Measurements from ENCODE around the gene LRCOL1. TPM values are rescaled to one million over a fixed set of nuclear protein-coding genes. Genes with fewer than 3 reads are reported as not detected.

LRCOL1 gene
- total RNA-seq, 1 donor from 2014 or later = not detected

- H3K4me3 ChIP-seq (ENCODE audit: low read depth, low read length) = no peak overlapping the region
- DNase-seq (ENCODE audit: low read depth) (peak; percentile 44), FAIRE-seq (peak; percentile 93)
- H3K36me3 ChIP-seq (ENCODE audit: control insufficient read depth, insufficient read depth, low read length) = peaks cover 16% of the 10 kb centered on the region
- peak; percentile 92 for TF ChIP-seq CTCF (IDR thresholded peaks at IDR 0.05; ENCODE audit: insufficient read depth, low read length, severe bottlenecking)
- no peaks in the 10 kb centered on the region for H3K27me3 ChIP-seq (ENCODE audit: control insufficient read depth, insufficient read depth, low read length)
Measured at GRCh38 chr12:132638541-132639408, 28.4 kb upstream of the LRCOL1 start.

GRCh38 chr12:132637811-132638210, 27.4 kb upstream of the LRCOL1 start:
- Histone ChIP-seq H3K36me3 (ENCODE audit: control insufficient read depth, insufficient read depth, low read length) (peaks cover 13% of the 10 kb centered on the region), H3K4me3 (ENCODE audit: low read depth, low read length) (no peak overlapping the region), H3K27me3 (ENCODE audit: control insufficient read depth, insufficient read depth, low read length) (no peaks in the 10 kb centered on the region)
- TF ChIP-seq CTCF (IDR thresholded peaks at IDR 0.05; ENCODE audit: insufficient read depth, low read length, severe bottlenecking) = no peak
- FAIRE-seq (no peak), DNase-seq (ENCODE audit: low read depth) (no peak)

GRCh38 chr12:132635076-132635955, 24.9 kb upstream of the LRCOL1 start:
- no peak for DNase-seq (ENCODE audit: low read depth)
- Histone ChIP-seq H3K27me3 (ENCODE audit: control insufficient read depth, insufficient read depth, low read length) (no peaks in the 10 kb centered on the region), H3K4me3 (ENCODE audit: low read depth, low read length) (no peak overlapping the region), H3K36me3 (ENCODE audit: control insufficient read depth, insufficient read depth, low read length) (peaks cover 10% of the 10 kb centered on the region)
- TF ChIP-seq CTCF (IDR thresholded peaks at IDR 0.05; ENCODE audit: insufficient read depth, low read length, severe bottlenecking) = no peak
- peak; percentile 90 for FAIRE-seq

- DNase-seq (ENCODE audit: low read depth) = no peak
- Histone ChIP-seq H3K27me3 (ENCODE audit: control insufficient read depth, insufficient read depth, low read length) (no peaks in the 10 kb centered on the region), H3K36me3 (ENCODE audit: control insufficient read depth, insufficient read depth, low read length) (peaks cover 10% of the 10 kb centered on the region), H3K4me3 (ENCODE audit: low read depth, low read length) (no peak overlapping the region)
- TF ChIP-seq CTCF (IDR thresholded peaks at IDR 0.05; ENCODE audit: insufficient read depth, low read length, severe bottlenecking) = no peak
- no peak for FAIRE-seq
Measured at GRCh38 chr12:132634411-132634990, 24.1 kb upstream of the LRCOL1 start.

GRCh38 chr12:132633901-132634300, 23.5 kb upstream of the LRCOL1 start:
- H3K36me3 ChIP-seq (ENCODE audit: control insufficient read depth, insufficient read depth, low read length) = peaks cover 10% of the 10 kb centered on the region
- no peak overlapping the region for H3K4me3 ChIP-seq (ENCODE audit: low read depth, low read length)
- TF ChIP-seq CTCF (IDR thresholded peaks at IDR 0.05; ENCODE audit: insufficient read depth, low read length, severe bottlenecking) = no peak
- no peak for DNase-seq (ENCODE audit: low read depth)
- H3K27me3 ChIP-seq (ENCODE audit: control insufficient read depth, insufficient read depth, low read length) = no peaks in the 10 kb centered on the region
- FAIRE-seq = no peak

Data from bronchial epithelial cell (primary cell).